Heart right ventricle (tissue), 16 donors: ENCODE measurements around the gene LEP. TPM values are rescaled to one million over a fixed set of nuclear protein-coding genes. Genes with fewer than 3 reads are reported as not detected.

ENCODE experiments used
- ATAC-seq, 8 donors: fragments of 200-7000 bp; cut with Tn5 transposase; one replicate each; pipeline ENCODE4 v1.9.1; 2020; ENCODE audit warnings: mild to moderate bottlenecking in 8 of 8, moderate library complexity in 8 of 8, moderate number of reproducible peaks in 1 of 8
- DNase-seq, 2 donors: peaks; one replicate each; pipeline ENCODE4 v3.0.0-alpha.2; 2020
- H3K27ac ChIP-seq, 10 donors: fragments of 200-600 bp; sonication (generic) in 2 of 10; one replicate each; pipeline versions ENCODE4 v1.5.0 to v1.8.0; 2020 to 2022; ENCODE audit warnings: mild to moderate bottlenecking in 3 of 10
- H3K27me3 ChIP-seq, 7 donors: fragments of 200-600 bp; one replicate each; pipeline ENCODE4 v1.8.0; 2021 to 2022; ENCODE audit warnings: mild to moderate bottlenecking in 2 of 7
- H3K36me3 ChIP-seq, 9 donors: fragments of 200-600 bp; sonication (generic) in 1 of 9; one replicate each; pipeline versions ENCODE4 v1.5.0 to v1.8.0; 2020 to 2022; ENCODE audit warnings: mild to moderate bottlenecking in 2 of 9
- H3K4me1 ChIP-seq, 9 donors: fragments of 200-600 bp; sonication (generic) in 1 of 9; one replicate each; pipeline versions ENCODE4 v1.5.0 to v1.8.0; 2020 to 2022; ENCODE audit warnings: mild to moderate bottlenecking in 4 of 9
- H3K4me3 ChIP-seq, 10 donors: fragments of 200-600 bp; sonication (generic) in 2 of 10; one replicate each; pipeline versions ENCODE4 v1.5.0 to v1.8.0; 2020 to 2022; ENCODE audit warnings: mild to moderate bottlenecking in 7 of 10, moderate library complexity in 2 of 10
- H3K9me3 ChIP-seq, 11 donors: fragments of 200-600 bp in 10 of 11; sonication (generic) in 2 of 11; one replicate each; pipeline versions ENCODE4 v1.5.0 to v1.8.0; 2013 to 2022; ENCODE audit warnings: mild to moderate bottlenecking in 2 of 11, control low read depth in 1 of 11, moderate library complexity in 1 of 11
- CTCF ChIP-seq, 9 donors: fragments of 200-600 bp; sonication (generic) in 2 of 9; IDR thresholded peaks; one replicate each; pipeline versions ENCODE4 v1.5.0 to v1.8.0; 2021 to 2022; ENCODE audit warnings: antibody characterized with exemption in 9 of 9, mild to moderate bottlenecking in 5 of 9, moderate library complexity in 1 of 9
- WGBS, 2 donors: extraction: QIAGEN DNeasy Blood & Tissue Kit; methylation state at CpG; one replicate each; pipeline ENCODE4 v1.1.7; 2013; ENCODE audit warnings: inconsistent platforms in 1 of 2; 5-methylcytosine and 5-hydroxymethylcytosine counted together
- intact Hi-C, 10 donors: fragments of 100-400 bp; cut with DNase I; formaldehyde crosslinking; loops; one replicate each; pipeline versions ENCODE4 v1.11.1 to v1.14.2; 2022
- polyA plus RNA-seq, 2 donors: library from polyadenylated mRNA; stranded (reverse); fragments of 200-250 nt; gene quantifications; one replicate each; pipeline ENCODE4 v1.2.3, GENCODE V29; 2013
- total RNA-seq, 10 donors: library from RNA; stranded (reverse); fragmentation: NEBNext Ultra II Directional in 3 of 10; extraction: Animal tissue kit (Norgen Biotek cat#: 25700) in 3 of 10; gene quantifications; one replicate each; pipeline versions ENCODE4 v1.2.1 to v1.2.4, GENCODE V29; 2021 to 2023
- donor health status: Arrhythmogenic right ventricular cardiomyopathy.
- donor health status: ischemic (EF 13 %, LVEDD 7.1; RV severe dilation, severe dysfunction).
- donor health status: healthy with polysubstance abuse.
- donor health status: DM: no; HTN: yes; CAD: no.
- donor health status: DM: no; HTN: no; CAD: no.
- donor health status: ischemic (EF 25% LVEDD 6.9; RV normal size, moderate dysfunction).
- donor health status: ischemic (EF 25% LVEDD 5.7; RV mildly dilated, moderate dysfunction).
- donor health status: healthy.
- donor health status: DM: yes; HTN: yes; CAD: no.
- donor health status: Ischemic cardiomyopathy.
- donor health status: ischemic (EF 35%, LVEDD 5.7; RV mildly dilated, moderate dysfunction).
- donor health status: nonischemic (EF 11% LVEDD 7.7; RV severe dilation, severe dysfunction).
- donor health status: DM: yes; HTN: yes; CAD: no.
- donor health status: PGD.
- donor health status: ischemic (EF 29% LVEDD 5.4; RV normal size, mild dysfunction).
- donor health status: nonischemic (EF 23%, LVEDD 6.1; RV moderate dilation, normal function).

LEP gene
- total and polyA plus RNA-seq, 12 donors, result 0.10 to 5.0 (median 0.52) TPM; not detected in 2

- peak in 1 of 2 donors; percentile 20 for DNase-seq
- H3K4me1 ChIP-seq, result peaks cover 0 to 13% (median 0%) of the 10 kb centered on the region in 9 donors
- H3K4me3 ChIP-seq, result no peak overlapping the region
- peaks cover 0 to 51% (median 34%) of the 10 kb centered on the region in 7 donors for H3K27me3 ChIP-seq
- ATAC-seq, result peak in 3 of 8 donors; percentile 26 to 47 (median 47)
- intact Hi-C loops, result loop anchor here in 2 of 10 donors (10.0 kb wide), 3 partner anchors 161 to 631 kb away; partner anchors contain the start of genes ARF5 (in 1 of the 2), GCC1 (in 1 of the 2) and LRRC4 (in 1 of the 2)
- H3K27ac ChIP-seq, result no peak overlapping the region
- H3K36me3 ChIP-seq, result no peaks in the 10 kb centered on the region
- TF ChIP-seq CTCF (IDR thresholded peaks at IDR 0.05), result no peak
- WGBS, 2 donors, result 25 to 31% methylated on average over 1 of the region's 1 CpG
- no peaks in the 10 kb centered on the region for H3K9me3 ChIP-seq
Observed at GRCh38 chr7:128215739-128216138, 25.3 kb upstream of the LEP start.

GRCh38 chr7:128217030-128217805 is 23.9 kb upstream of the LEP start:
- no peak for TF ChIP-seq CTCF (IDR thresholded peaks at IDR 0.05)
- ATAC-seq, result peak in 2 of 8 donors; percentile 33 to 57
- intact Hi-C loops, result loop anchor here in 2 of 10 donors (10.0 kb wide), 3 partner anchors 162 to 632 kb away; partner anchors contain the start of genes ARF5 (in 1 of the 2), GCC1 (in 1 of the 2) and LRRC4 (in 1 of the 2)

GRCh38 chr7:128217967-128218652 is 23.0 kb upstream of the LEP start:
- peak overlapping the region in 1 of 10 donors; percentile 59 for H3K27ac ChIP-seq
- intact Hi-C loops, result loop anchor here in 2 of 10 donors (10.0 kb wide), 3 partner anchors 163 to 633 kb away; partner anchors contain the start of genes ARF5 (in 1 of the 2), GCC1 (in 1 of the 2) and LRRC4 (in 1 of the 2)
- no peaks in the 10 kb centered on the region for H3K9me3 ChIP-seq
- no peaks in the 10 kb centered on the region for H3K36me3 ChIP-seq
- H3K4me3 ChIP-seq, result no peak overlapping the region
- DNase-seq (no peak), ATAC-seq (no peak)
- peaks cover 0 to 52% (median 38%) of the 10 kb centered on the region in 7 donors for H3K27me3 ChIP-seq
- TF ChIP-seq CTCF (IDR thresholded peaks at IDR 0.05), result no peak
- peaks cover 0 to 27% (median 0%) of the 10 kb centered on the region in 9 donors for H3K4me1 ChIP-seq
- 67 to 77% methylated on average over 9 of the region's 9 CpGs for WGBS, 2 donors

More at GRCh38 chr7:128217030-128217805, 23.9 kb upstream of the LEP start:
- Histone ChIP-seq H3K9me3 (no peaks in the 10 kb centered on the region), H3K27ac (peak overlapping the region in 2 of 10 donors; percentile 16 to 69), H3K4me3 (no peak overlapping the region), H3K27me3 (peaks cover 0 to 49% (median 29%) of the 10 kb centered on the region in 7 donors), H3K4me1 (peaks cover 0 to 21% (median 0%) of the 10 kb centered on the region in 9 donors), H3K36me3 (no peaks in the 10 kb centered on the region)
- WGBS, 2 donors, result 81 to 87% methylated on average over 12 of the region's 12 CpGs
- DNase-seq, result no peak

GRCh38 chr7:128219636-128220035 is 21.4 kb upstream of the LEP start:
- DNase-seq, result no peak
- intact Hi-C loops, result loop anchor here in 2 of 10 donors (10.0 kb wide), 3 partner anchors 165 to 635 kb away; partner anchors contain the start of genes ARF5 (in 1 of the 2), GCC1 (in 1 of the 2) and LRRC4 (in 1 of the 2)
- TF ChIP-seq CTCF (IDR thresholded peaks at IDR 0.05), result no peak
- Histone ChIP-seq H3K9me3 (no peaks in the 10 kb centered on the region), H3K27ac (no peak overlapping the region), H3K4me1 (peaks cover 0 to 27% (median 0%) of the 10 kb centered on the region in 9 donors), H3K4me3 (no peak overlapping the region), H3K27me3 (peaks cover 0 to 47% (median 34%) of the 10 kb centered on the region in 7 donors), H3K36me3 (no peaks in the 10 kb centered on the region)
- WGBS, 2 donors, result 68 to 76% methylated on average over 2 of the region's 2 CpGs
- ATAC-seq, result no peak
